A549 (cell line): ENCODE measurements around the gene PRKN. TPM values are rescaled to one million over a fixed set of nuclear protein-coding genes. Genes with fewer than 3 reads are reported as not detected.

Source experiments
- ATAC-seq, 2 experiments: fragments of 200-7000 bp in 1 of 2; fragments of >200 bp in 1 of 2; cut with Nextera tagmentation in 1 of 2; cut with Tn5 transposase in 1 of 2; 3 replicates each; pipeline versions ENCODE4 v1.8.0 to v1.9.1; 2018 to 2020; ENCODE audit warnings: mild to moderate bottlenecking in 1 of 2, moderate library complexity in 1 of 2
- CTCF ChIA-PET: fragments of 300-600 bp; sonication (Branson Sonifier 250); formaldehyde crosslinking; extraction: SDS; loops from one replicate; lab custom pipeline; 2021; ENCODE audit warnings: antibody characterized with exemption, inconsistent platforms; lab: Yijun Ruan, JAX
- POLR2A ChIA-PET: fragments of 350-600 bp; formaldehyde crosslinking; extraction: SDS; loops from one replicate; lab custom pipeline; 2021; ENCODE audit warnings: antibody characterized with exemption, inconsistent platforms; lab: Yijun Ruan, JAX
- DNase-seq, 2 experiments: peaks; one replicate each; pipeline versions ENCODE4 v3.0.0 to v3.0.0-alpha.2; 2011 to 2016; ENCODE audit warnings: low read depth in 1 of 2, low spot score in 1 of 2
- FAIRE-seq: peaks from 2 replicates; lab custom pipeline; 2011; peaks lifted over from hg19 to GRCh38; lab: Jason Lieb, UNC
- H3K27ac ChIP-seq, 2 experiments: fragments of >200 bp; sonication (Bioruptor Twin); formaldehyde crosslinking; 3 replicates each; pipeline ENCODE4 v1.5.1; 2016 to 2017
- H3K4me1 ChIP-seq: fragments of >200 bp; sonication (Bioruptor Twin); formaldehyde crosslinking; 3 replicates; pipeline ENCODE4 v1.6.1; 2016
- H3K4me2 ChIP-seq: fragments of >200 bp; sonication (Bioruptor Twin); formaldehyde crosslinking; 3 replicates; pipeline ENCODE4 v1.6.1; 2016
- H3K4me3 ChIP-seq: fragments of >200 bp; sonication (Bioruptor Twin); formaldehyde crosslinking; 3 replicates; pipeline ENCODE4 v1.5.1; 2016
- H3K9me3 ChIP-seq: fragments of >200 bp; sonication (Bioruptor Twin); formaldehyde crosslinking; 3 replicates; pipeline ENCODE4 v1.6.1; 2016
- BCL3 ChIP-seq: fragments of >200 bp; sonication (Bioruptor Twin); formaldehyde crosslinking; IDR thresholded peaks from 3 replicates; pipeline ENCODE4 v1.6.1; 2016
- CBX2 ChIP-seq: fragments of 200-600 bp; sonication (generic); IDR thresholded peaks from 2 replicates; pipeline ENCODE4 v1.6.1; 2016; ENCODE audit warnings: low read depth, mild to moderate bottlenecking, borderline replicate concordance
- CEBPB ChIP-seq, 2 experiments: fragments of >200 bp in 1 of 2; sonication (Bioruptor Twin) in 1 of 2; formaldehyde crosslinking in 1 of 2; IDR thresholded peaks; 2 replicates each; pipeline ENCODE4 v1.6.1; 2012 to 2016
- CHD4 ChIP-seq: fragments of 200-600 bp; sonication (generic); IDR thresholded peaks from 2 replicates; pipeline ENCODE4 v1.6.1; 2016; ENCODE audit warnings: antibody characterized with exemption, mild to moderate bottlenecking, borderline replicate concordance
- E2F6 ChIP-seq: IDR thresholded peaks from 2 replicates; pipeline ENCODE4 v1.6.1; 2012; ENCODE audit warnings: low read depth, borderline replicate concordance
- EHMT2 ChIP-seq: fragments of 200-600 bp; sonication (generic); IDR thresholded peaks from 2 replicates; pipeline ENCODE4 v1.6.1; 2016; ENCODE audit warnings: antibody characterized with exemption, low read depth, mild to moderate bottlenecking, moderate library complexity
- FOSL2 ChIP-seq, 2 experiments: fragments of 450-650 bp in 1 of 2; fragments of >200 bp in 1 of 2; sonication (Bioruptor Twin) in 1 of 2; formaldehyde crosslinking; IDR thresholded peaks; 2 replicates each; pipeline versions ENCODE4 v1.5.0 to v1.6.1; 2016 to 2020; ENCODE audit warnings: mild to moderate bottlenecking in 1 of 2, moderate library complexity in 1 of 2
- FOXS1 ChIP-seq: fragments of 250-450 bp; sonication (Bioruptor Pico); IDR thresholded peaks from 2 replicates; pipeline ENCODE4 v1.5.0; 2020; ENCODE audit warnings: mild to moderate bottlenecking, moderate library complexity
- HDAC2 ChIP-seq: fragments of 200-600 bp; sonication (generic); IDR thresholded peaks from 2 replicates; pipeline ENCODE4 v1.6.1; 2016
- HES2 ChIP-seq: fragments of >200 bp; sonication (Bioruptor Twin); formaldehyde crosslinking; IDR thresholded peaks from 2 replicates; pipeline ENCODE4 v1.6.1; 2016
- HEYL ChIP-seq: fragments of 250-450 bp; sonication (Bioruptor Pico); IDR thresholded peaks from 2 replicates; pipeline ENCODE4 v1.8.0; 2021; ENCODE audit warnings: mild to moderate bottlenecking, moderate library complexity
- JUN ChIP-seq, 2 experiments: fragments of >200 bp; sonication (Bioruptor Twin); formaldehyde crosslinking; IDR thresholded peaks; 2 replicates in 1 of 2; 3 replicates in 1 of 2; pipeline ENCODE4 v1.6.1; 2016 to 2017
- KDM5A ChIP-seq: fragments of 200-600 bp; sonication (generic); IDR thresholded peaks from 2 replicates; pipeline ENCODE4 v1.6.1; 2016; ENCODE audit warnings: antibody characterized with exemption, mild to moderate bottlenecking
- MYC ChIP-seq: IDR thresholded peaks from 2 replicates; pipeline ENCODE4 v1.6.1; 2012; ENCODE audit warnings: mild to moderate bottlenecking, inconsistent platforms, low read length, improper control_type of control experiment, borderline replicate concordance
- NFE2L2 ChIP-seq: fragments of 150-350 bp; conservative IDR thresholded peaks from 2 replicates; pipeline ENCODE4 v1.6.1; 2014; ENCODE audit warnings: low read length
- PBX3 ChIP-seq: IDR thresholded peaks from 2 replicates; pipeline ENCODE4 v1.6.1; 2012
- POLR2A ChIP-seq: IDR thresholded peaks from 2 replicates; pipeline ENCODE4 v1.6.1; 2012; ENCODE audit warnings: mild to moderate bottlenecking, low read length
- POLR2AphosphoS2 ChIP-seq: conservative IDR thresholded peaks from 2 replicates; pipeline ENCODE4 v1.6.1; 2012; ENCODE audit warnings: low read length, improper control_type of control experiment, inconsistent platforms
- RCOR1 ChIP-seq: fragments of 150-350 bp; IDR thresholded peaks from 2 replicates; pipeline ENCODE4 v1.6.1; 2014; ENCODE audit warnings: antibody characterized with exemption, low read length, low read depth
- RNF2 ChIP-seq: fragments of 200-600 bp; sonication (generic); IDR thresholded peaks from 2 replicates; pipeline ENCODE4 v1.6.1; 2016; ENCODE audit warnings: low read depth, mild to moderate bottlenecking, antibody characterized with exemption, moderate library complexity, borderline replicate concordance
- TFCP2L1 ChIP-seq: fragments of 250-450 bp; sonication (Bioruptor Pico); IDR thresholded peaks from 2 replicates; pipeline ENCODE4 v1.5.0; 2021; ENCODE audit warnings: mild to moderate bottlenecking
- USF2 ChIP-seq: fragments of 450-650 bp; IDR thresholded peaks from 2 replicates; pipeline ENCODE4 v1.6.1; 2014; ENCODE audit warnings: antibody characterized with exemption
- ZNF302 ChIP-seq: fragments of 250-450 bp; sonication (Bioruptor Pico); IDR thresholded peaks from 2 replicates; pipeline ENCODE4 v1.9.0; 2021; ENCODE audit warnings: inconsistent platforms, mild to moderate bottlenecking, moderate library complexity
- WGBS: methylation state at CpG from one replicate; pipeline ENCODE4 v1.1.6; 2017; ENCODE audit errors: missing lambda C conversion rate; 5-methylcytosine and 5-hydroxymethylcytosine counted together
- polyA plus RNA-seq, 4 experiments: library from polyadenylated mRNA; depleted of rRNA in 3 of 4; stranded (reverse); fragments of >200 nt; fragmentation: RNase III in 1 of 4; extraction: RNeasy Plus Mini Kit Qiagen cat#74134 plus additional on column Dnase treatment in 1 of 4; gene quantifications; 2 replicates in 3 of 4; 3 replicates in 1 of 4; pipeline ENCODE4 v1.2.3, GENCODE V29; 2011 to 2017

PRKN gene
- polyA plus RNA-seq, 2 of the 4 experiments (the other 2 are of a cell fraction) = 0.36 to 0.39 TPM

GRCh38 chr6:162070639-162071038 is 656.9 kb downstream of the PRKN start:
- H3K9me3 ChIP-seq = no peaks in the 10 kb centered on the region; the same call in 2 of the 3 replicates
- no peak overlapping the region for H3K27ac ChIP-seq
- 80% methylated on average over 1 of the region's 5 CpGs for WGBS
- no peak overlapping the region for H3K4me2 ChIP-seq
- ChIA-PET POLR2A (no interaction called here), CTCF (no interaction called here)
- no peaks in the 10 kb centered on the region for H3K4me1 ChIP-seq
- H3K4me3 ChIP-seq = no peak overlapping the region
- ATAC-seq (no peak), DNase-seq (no peak)
- TF ChIP-seq USF2 (no peak), HEYL (CRISPR knock-in tag) (no peak), TFCP2L1 (CRISPR knock-in tag) (no peak), BCL3 (no peak), EHMT2 (no peak), PBX3 (no peak), CBX2 (no peak), CEBPB (IDR thresholded peaks at IDR 0.05) (no peak), POLR2A (no peak), E2F6 (no peak), POLR2AphosphoS2 (no peak)
- TF ChIP-seq, all 56 proteins: peak for 0
- FAIRE-seq = no peak

GRCh38 chr6:162069995-162070394 is 657.6 kb downstream of the PRKN start:
- no peaks in the 10 kb centered on the region; the same call in 2 of the 3 replicates for H3K9me3 ChIP-seq
- H3K4me2 ChIP-seq = no peak overlapping the region
- no peak overlapping the region for H3K4me3 ChIP-seq
- POLR2A ChIA-PET = no interaction called here
- no peak overlapping the region for H3K27ac ChIP-seq
- WGBS = 62% methylated on average over 2 of the region's 2 CpGs
- ATAC-seq = no peak
- no peak for FAIRE-seq
- no peaks in the 10 kb centered on the region for H3K4me1 ChIP-seq
- CTCF ChIA-PET = no interaction called here
- TF ChIP-seq HEYL (CRISPR knock-in tag) = no peak
- no peak for TF ChIP-seq ZNF302
- DNase-seq = no peak

- POLR2A ChIA-PET = no interaction called here
- FAIRE-seq = no peak
Measured at GRCh38 chr6:162068340-162068739, 659.2 kb downstream of the PRKN start.

GRCh38 chr6:162063666-162064065 is 663.9 kb downstream of the PRKN start:
- peak overlapping the region; percentile 42 to 65; a peak in 5 of 6 replicates for H3K27ac ChIP-seq
- peaks cover 9% of the 10 kb centered on the region; the same call in 2 of the 3 replicates for H3K4me1 ChIP-seq
- 0 out of 3 replicates have a peak overlapping the region, but pooled peaks have one; percentile 21 for H3K4me2 ChIP-seq
- DNase-seq (peak in 1 of 2 experiments; percentile 50), ATAC-seq (no peak), FAIRE-seq (no peak)
- no peak overlapping the region for H3K4me3 ChIP-seq
- 62% methylated on average over 9 of the region's 9 CpGs for WGBS
- POLR2A ChIA-PET = no interaction called here
- no peaks in the 10 kb centered on the region for H3K9me3 ChIP-seq
- CTCF ChIA-PET = no interaction called here
- TF ChIP-seq MYC = no peak
- no peak for TF ChIP-seq HDAC2
- no peak for TF ChIP-seq FOSL2 (IDR thresholded peaks at IDR 0.05)
- peak; percentile 43; the same call in 1 of the 2 replicates for TF ChIP-seq FOSL2 (CRISPR knock-in tag; IDR thresholded peaks at IDR 0.05)
- TF ChIP-seq RNF2 = no peak
- no peak for TF ChIP-seq PBX3
- TF ChIP-seq CHD4 = no peak
- TF ChIP-seq POLR2A = no peak
- no peak for TF ChIP-seq HES2
- no peak for TF ChIP-seq CEBPB (IDR thresholded peaks at IDR 0.05)
- no peak for TF ChIP-seq RCOR1

More at GRCh38 chr6:162068340-162068739, 659.2 kb downstream of the PRKN start:
- no peak for TF ChIP-seq HEYL (CRISPR knock-in tag)
- TF ChIP-seq KDM5A = no peak
- no peak for TF ChIP-seq FOXS1 (CRISPR knock-in tag)
- TF ChIP-seq HDAC2 = no peak
- no peak for TF ChIP-seq JUN (IDR thresholded peaks at IDR 0.05)
- no peak for TF ChIP-seq USF2
- no peak for TF ChIP-seq CEBPB (IDR thresholded peaks at IDR 0.05)
- TF ChIP-seq NFE2L2 = no peak
- Histone ChIP-seq H3K27ac (no peak overlapping the region), H3K9me3 (no peaks in the 10 kb centered on the region; the same call in 2 of the 3 replicates), H3K4me1 (no peaks in the 10 kb centered on the region), H3K4me3 (no peak overlapping the region), H3K4me2 (no peak overlapping the region)
- WGBS = 77% methylated on average over 4 of the region's 4 CpGs
- ATAC-seq (no peak), DNase-seq (no peak)
- CTCF ChIA-PET = no interaction called here
